GM12874 (cell line): Measurements from ENCODE around the gene MAD1L1.

ENCODE experiments used
- TF ChIP-seq, protein P1 (sequence below): IDR thresholded peaks from 2 replicates; pipeline ENCODE4 v1.5.1; 2011; ENCODE audit warnings: low read depth, mild to moderate bottlenecking, control low read depth, low read length, moderate library complexity; ENCODE audit not compliant: insufficient read depth

Gene MAD1L1

DNA sequence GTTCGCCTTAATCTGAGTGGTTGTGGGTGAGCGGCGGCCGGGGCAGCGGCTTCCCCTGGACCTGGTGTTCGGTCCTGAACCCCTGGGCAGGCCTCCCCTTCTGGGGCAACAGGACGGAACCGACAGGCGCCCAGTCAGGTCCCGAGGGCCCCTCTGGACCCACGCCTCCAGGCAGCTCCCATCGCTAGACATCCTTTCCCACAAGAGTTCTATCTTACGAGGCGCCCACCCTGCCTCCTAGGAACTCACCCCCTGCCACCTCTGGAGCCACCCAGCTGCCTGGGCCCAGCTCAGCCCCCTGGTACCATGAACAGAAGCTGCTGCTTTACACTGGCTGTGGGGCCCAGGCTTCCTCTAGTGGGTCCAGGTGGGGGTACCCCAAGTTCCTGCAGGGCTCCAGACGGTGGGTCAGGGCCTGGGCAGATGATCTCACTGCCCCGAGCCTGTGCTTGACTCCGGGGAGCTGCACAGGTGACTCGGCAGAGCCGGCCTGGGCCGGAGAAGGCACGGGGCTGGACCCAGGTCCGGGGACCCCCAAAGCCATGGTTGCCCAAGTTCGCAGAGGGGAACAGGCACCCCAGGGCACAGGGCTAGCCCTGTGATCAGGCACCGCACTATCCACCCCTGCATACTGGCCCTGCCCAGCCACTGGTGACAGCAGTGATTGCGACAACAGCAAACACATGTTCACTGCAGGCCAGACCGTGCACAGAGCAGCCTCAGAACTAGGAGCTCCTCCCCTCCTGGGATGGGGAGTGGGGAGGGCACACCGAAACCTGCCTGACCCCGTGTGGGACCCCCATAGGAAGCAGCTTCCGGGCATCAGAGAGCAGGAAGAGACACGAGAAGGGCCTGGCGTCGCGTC is 382.4 kb downstream of the MAD1L1 start:
- TF ChIP-seq, protein P1, sequence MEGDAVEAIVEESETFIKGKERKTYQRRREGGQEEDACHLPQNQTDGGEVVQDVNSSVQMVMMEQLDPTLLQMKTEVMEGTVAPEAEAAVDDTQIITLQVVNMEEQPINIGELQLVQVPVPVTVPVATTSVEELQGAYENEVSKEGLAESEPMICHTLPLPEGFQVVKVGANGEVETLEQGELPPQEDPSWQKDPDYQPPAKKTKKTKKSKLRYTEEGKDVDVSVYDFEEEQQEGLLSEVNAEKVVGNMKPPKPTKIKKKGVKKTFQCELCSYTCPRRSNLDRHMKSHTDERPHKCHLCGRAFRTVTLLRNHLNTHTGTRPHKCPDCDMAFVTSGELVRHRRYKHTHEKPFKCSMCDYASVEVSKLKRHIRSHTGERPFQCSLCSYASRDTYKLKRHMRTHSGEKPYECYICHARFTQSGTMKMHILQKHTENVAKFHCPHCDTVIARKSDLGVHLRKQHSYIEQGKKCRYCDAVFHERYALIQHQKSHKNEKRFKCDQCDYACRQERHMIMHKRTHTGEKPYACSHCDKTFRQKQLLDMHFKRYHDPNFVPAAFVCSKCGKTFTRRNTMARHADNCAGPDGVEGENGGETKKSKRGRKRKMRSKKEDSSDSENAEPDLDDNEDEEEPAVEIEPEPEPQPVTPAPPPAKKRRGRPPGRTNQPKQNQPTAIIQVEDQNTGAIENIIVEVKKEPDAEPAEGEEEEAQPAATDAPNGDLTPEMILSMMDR, result no peak

DNA sequence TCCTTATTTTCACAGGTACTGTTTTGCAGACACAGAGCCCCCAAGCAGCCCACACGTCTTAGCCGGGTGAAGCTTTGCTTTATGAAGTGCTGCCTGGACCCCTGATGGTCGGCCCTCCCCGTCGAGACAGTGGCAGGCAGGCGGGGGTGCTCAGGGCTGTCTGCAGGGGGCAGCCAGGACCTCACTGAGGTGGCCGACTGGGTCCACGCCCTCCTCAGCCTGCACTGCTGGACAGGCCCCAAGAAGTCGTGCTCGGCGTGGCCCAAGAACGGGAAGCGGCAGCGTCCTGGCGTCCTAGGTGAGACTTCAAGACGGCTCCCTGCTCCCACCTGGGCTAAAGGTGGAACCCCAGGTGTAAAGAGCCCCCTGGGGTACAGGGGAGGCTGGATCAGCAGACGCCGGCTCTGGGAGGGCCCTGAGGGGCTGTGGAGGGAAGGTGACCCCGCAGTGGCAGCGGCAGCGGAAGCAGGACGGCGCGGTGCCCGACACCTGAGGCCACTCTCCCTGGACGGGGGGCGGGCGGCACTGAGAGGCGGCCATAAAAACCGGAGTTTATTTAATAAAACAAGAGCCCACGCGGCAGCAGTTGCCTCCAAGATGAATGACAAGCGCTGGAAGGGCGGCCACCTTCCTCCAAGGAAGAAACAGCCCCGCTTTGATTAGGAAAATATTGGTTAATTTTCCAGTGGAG is 383.2 kb downstream of the MAD1L1 start:
- TF ChIP-seq, protein P1, result no peak

DNA sequence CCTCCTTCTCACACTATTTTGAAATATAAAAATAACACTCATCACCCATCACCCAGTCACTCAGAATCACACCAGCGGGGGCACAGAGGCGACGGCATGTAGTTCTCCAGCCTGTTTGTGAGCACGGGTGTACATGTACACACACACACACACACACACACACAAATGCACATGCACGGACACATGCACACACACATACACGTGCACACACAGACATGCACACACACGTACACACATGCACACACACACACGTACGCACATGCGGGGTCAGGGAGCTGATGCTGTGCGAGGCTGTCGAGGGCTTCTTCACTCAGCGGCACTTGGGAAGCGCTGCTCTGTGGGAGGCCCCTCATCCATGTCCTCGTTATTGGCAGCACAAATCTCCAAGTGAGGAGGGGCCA is 383.8 kb downstream of the MAD1L1 start:
- TF ChIP-seq, protein P1, result no peak

DNA sequence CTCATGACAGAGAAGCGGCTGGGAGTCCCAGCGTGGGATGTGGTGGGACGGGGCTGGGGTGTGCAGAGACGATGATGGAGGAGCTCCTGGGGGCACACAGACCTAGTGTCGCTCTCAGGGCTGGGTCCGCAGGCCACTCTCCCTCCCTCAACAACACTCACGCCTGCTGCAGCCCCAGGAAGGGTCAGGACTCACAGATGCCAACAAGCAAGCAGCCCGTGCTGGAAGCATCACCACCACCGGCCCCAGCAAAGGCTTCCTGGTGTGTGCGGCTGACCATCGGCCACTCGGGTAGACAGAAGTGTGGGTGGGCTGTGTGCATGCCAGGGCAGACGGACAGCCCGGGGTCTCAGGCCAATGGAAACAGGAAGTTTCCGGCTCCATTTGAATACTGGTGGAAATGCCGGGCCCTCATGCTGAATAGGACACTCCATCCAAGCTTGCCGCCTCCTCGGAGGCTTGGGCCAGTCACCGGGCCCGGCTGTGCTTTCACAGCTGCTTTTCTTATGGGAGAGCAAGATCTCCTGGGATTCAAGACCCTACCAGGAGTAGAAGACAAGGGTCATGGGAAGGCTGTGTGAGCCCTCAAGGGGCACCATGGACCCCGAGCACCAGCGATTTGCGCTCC is 384.6 kb downstream of the MAD1L1 start:
- TF ChIP-seq, protein P1, result no peak

DNA sequence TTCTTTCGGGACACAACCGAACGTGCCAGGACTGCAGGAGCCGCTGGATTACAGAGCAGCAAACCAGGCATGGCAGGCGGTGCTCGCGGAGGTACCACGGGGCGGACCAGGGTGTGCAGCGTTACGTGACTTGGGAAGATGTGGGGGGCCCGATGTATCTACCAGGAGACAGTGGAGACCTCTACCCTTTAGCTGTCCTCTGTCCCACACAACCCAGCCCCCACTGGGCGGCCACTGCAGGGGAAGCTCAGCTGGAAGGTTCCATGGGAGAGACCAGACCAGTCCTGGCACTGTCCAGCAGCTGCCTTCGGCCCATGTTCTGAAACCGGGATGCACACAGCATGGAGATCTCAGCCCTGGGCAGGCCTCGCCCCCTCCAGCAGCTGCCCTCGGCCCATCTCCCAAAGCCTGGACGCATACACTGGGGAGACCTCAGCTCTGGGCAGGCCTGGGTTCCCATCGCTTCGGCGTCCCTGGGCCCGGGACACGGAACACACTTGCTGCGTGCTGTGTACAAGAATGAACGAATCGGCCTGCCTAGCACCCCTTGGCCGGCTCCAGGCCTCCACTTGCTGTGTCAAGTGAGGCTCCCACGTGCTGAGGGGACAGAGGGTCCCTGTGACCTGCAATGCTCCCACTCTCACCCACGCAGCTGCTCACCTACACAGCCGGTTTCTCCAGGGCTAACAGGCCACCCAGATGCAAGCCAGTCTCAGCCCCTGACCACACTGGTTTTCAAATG is 385.3 kb downstream of the MAD1L1 start:
- TF ChIP-seq, protein P1, result no peak

DNA sequence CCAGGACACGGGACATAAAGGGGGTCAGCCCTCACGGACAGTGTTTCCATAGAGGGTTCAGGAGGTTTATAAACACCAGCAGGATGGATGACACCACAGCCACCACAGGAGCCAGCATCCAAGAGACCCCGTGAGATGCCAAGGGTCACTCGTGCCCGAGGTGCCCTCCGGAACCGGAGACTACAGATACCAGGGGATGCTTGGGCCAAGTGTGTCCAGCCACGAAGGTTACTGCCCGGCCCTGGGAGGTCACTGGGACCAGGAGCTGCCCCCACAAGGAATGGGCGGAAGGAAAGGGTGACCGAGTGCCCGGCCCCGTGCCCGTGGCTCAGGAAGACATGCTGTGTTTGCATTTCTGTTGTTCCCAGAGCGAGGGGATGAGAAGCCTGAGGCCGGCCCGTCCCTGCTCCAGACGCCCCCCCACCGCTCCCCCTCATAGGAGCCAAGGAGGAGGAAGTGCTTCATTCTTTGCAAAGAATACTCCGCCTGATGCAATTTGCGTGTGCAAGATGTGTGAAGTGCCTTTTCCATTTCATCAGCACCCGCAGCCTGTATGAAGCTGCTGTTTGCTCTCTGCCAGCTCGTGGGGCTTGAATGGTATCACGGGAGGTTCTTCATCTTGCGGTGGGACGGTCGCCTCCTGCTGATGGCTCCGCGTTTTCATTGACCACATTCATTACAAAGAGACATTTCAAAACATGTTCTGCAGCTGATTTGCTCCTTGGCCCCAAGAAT is 386.2 kb downstream of the MAD1L1 start:
- TF ChIP-seq, protein P1, result no peak
